T follicular helper cell (primary cell): ENCODE data around the gene PIK3C2A.
A peak's percentile ranks its signal among the peaks of the same experiment; 100 is the strongest.

Experiments used
- DNase-seq: peaks from one replicate; pipeline ENCODE4 v3.0.0-alpha.2; 2020; ENCODE audit warnings: low read depth

The PIK3C2A gene

GRCh38 chr11:17217401-17217800, 9.6 kb upstream of the PIK3C2A start:
- no peak for DNase-seq

- no peak for DNase-seq
Observed at GRCh38 chr11:17214338-17214737, 6.6 kb upstream of the PIK3C2A start.

GRCh38 chr11:17211286-17211685, 3.5 kb upstream of the PIK3C2A start:
- DNase-seq: no peak

- no peak for DNase-seq
Observed at GRCh38 chr11:17209939-17210245, 2.1 kb upstream of the PIK3C2A start.

GRCh38 chr11:17208257-17208999, 642 bp upstream of the PIK3C2A start:
- peak; percentile 14 for DNase-seq

- no peak for DNase-seq
Observed at GRCh38 chr11:17206463-17206862, 1.3 kb downstream of the PIK3C2A start.

GRCh38 chr11:17197431-17197898, 10.3 kb downstream of the PIK3C2A start:
- DNase-seq: no peak

- no peak for DNase-seq
Observed at GRCh38 chr11:17188675-17189074, 19.1 kb downstream of the PIK3C2A start.

- DNase-seq: no peak
Observed at GRCh38 chr11:17186932-17187692, 20.7 kb downstream of the PIK3C2A start.

- DNase-seq: no peak
Observed at GRCh38 chr11:17185938-17186337, 21.8 kb downstream of the PIK3C2A start.

- DNase-seq: no peak
Observed at GRCh38 chr11:17184882-17185587, 22.8 kb downstream of the PIK3C2A start.

GRCh38 chr11:17183836-17184235, 23.9 kb downstream of the PIK3C2A start:
- DNase-seq: no peak

- DNase-seq: no peak
Observed at GRCh38 chr11:17179970-17180369, 27.8 kb downstream of the PIK3C2A start.

GRCh38 chr11:17173332-17173731, 34.5 kb downstream of the PIK3C2A start:
- no peak for DNase-seq

GRCh38 chr11:17171916-17172315, 35.9 kb downstream of the PIK3C2A start:
- DNase-seq: no peak

GRCh38 chr11:17171343-17171742, 36.4 kb downstream of the PIK3C2A start:
- DNase-seq: no peak

GRCh38 chr11:17169876-17170275, 37.9 kb downstream of the PIK3C2A start:
- DNase-seq: no peak

GRCh38 chr11:17165247-17165890, 42.4 kb downstream of the PIK3C2A start:
- DNase-seq: no peak

- no peak for DNase-seq
Observed at GRCh38 chr11:17164361-17165246, 43.2 kb downstream of the PIK3C2A start.

- DNase-seq: no peak
Observed at GRCh38 chr11:17163736-17164135, 44.0 kb downstream of the PIK3C2A start.

- no peak for DNase-seq
Observed at GRCh38 chr11:17163291-17163690, 44.5 kb downstream of the PIK3C2A start.
